HCT116 (cell line): Measurements from ENCODE around the gene PAMR1. TPM values are rescaled to one million over a fixed set of nuclear protein-coding genes. Genes with fewer than 3 reads are reported as not detected.

Experiments
- ATAC-seq: fragments of 200-7000 bp; cut with Tn5 transposase; 2 replicates; pipeline ENCODE4 v1.9.1; 2020; ENCODE audit warnings: mild to moderate bottlenecking, moderate library complexity
- BruUV-seq: library from RNA; stranded (reverse); fragments of 400-500 nt; replicated peaks from 2 replicates; lab custom pipeline; 2021; lab: Mats Ljungman, UMichigan
- CTCF ChIA-PET: fragments of 300-600 bp; sonication (Branson Sonifier 250); formaldehyde crosslinking; loops from one replicate; lab custom pipeline; 2021; ENCODE audit warnings: antibody characterized with exemption; lab: Charles Lee
- POLR2A ChIA-PET: fragments of 300-600, 350-600 bp; sonication (Branson Sonifier 250); formaldehyde crosslinking; loops from one replicate; lab custom pipeline; 2021; ENCODE audit warnings: antibody characterized with exemption; lab: Charles Lee
- RAD21 ChIA-PET, 2 experiments: fragments of 300-600 bp; sonication (Branson Sonifier 250); formaldehyde crosslinking; loops; one replicate each; lab custom pipeline; 2023; ENCODE audit warnings: low total read pairs in 2 of 2; ENCODE audit not compliant: uncharacterized antibody in 2 of 2, unreplicated experiment in 2 of 2, low non-redundant PET in 1 of 2; lab: Charles Lee
- DNase-seq: peaks from one replicate; pipeline ENCODE4 v3.0.0-alpha.2; 2010; ENCODE audit warnings: low read depth, low spot score
- H2AFZ ChIP-seq: fragments of 200-600 bp; shearing (Covaris generic), sonication (generic); 2 replicates; pipeline ENCODE4 v1.6.1; 2017; ENCODE audit warnings: low read depth, mixed run types, mixed read lengths, antibody characterized with exemption, low read length; ENCODE audit not compliant: poor library complexity, severe bottlenecking
- H3K27ac ChIP-seq: 2 replicates; pipeline ENCODE4 v1.5.1; 2012; ENCODE audit warnings: low read depth, low read length
- H3K27me3 ChIP-seq: fragments of 200-600 bp; sonication (generic); 2 replicates; pipeline ENCODE4 v1.6.1; 2016; ENCODE audit warnings: mixed run types, low read length, mixed read lengths; ENCODE audit not compliant: insufficient read depth
- H3K36me3 ChIP-seq, 2 experiments: fragments of 200-500 bp in 1 of 2; fragments of 200-600 bp in 1 of 2; sonication (Bioruptor generic) in 1 of 2; sonication (generic) in 1 of 2; 2 replicates each; pipeline versions ENCODE4 v1.5.1 to v1.6.1; 2014 to 2016; ENCODE audit warnings: low read length in 2 of 2, inconsistent platforms in 1 of 2, mixed read lengths in 1 of 2, mixed run types in 1 of 2; ENCODE audit not compliant: insufficient read depth in 2 of 2, control insufficient read depth in 1 of 2
- H3K4me1 ChIP-seq, 2 experiments: fragments of 200-600 bp in 1 of 2; sonication (generic) in 1 of 2; 2 replicates each; pipeline versions ENCODE4 v1.5.1 to v1.6.1; 2012 to 2017; ENCODE audit warnings: low read length in 2 of 2, inconsistent platforms in 1 of 2, mild to moderate bottlenecking in 1 of 2, mixed read lengths in 1 of 2, mixed run types in 1 of 2, moderate library complexity in 1 of 2; ENCODE audit not compliant: insufficient read depth in 2 of 2, control insufficient read depth in 1 of 2
- H3K4me2 ChIP-seq: fragments of 200-600 bp; sonication (generic); 2 replicates; pipeline ENCODE4 v1.6.1; 2017; ENCODE audit warnings: mixed run types, low read length, mixed read lengths
- H3K4me3 ChIP-seq, 2 experiments: fragments of 200-600 bp in 1 of 2; sonication (generic) in 1 of 2; replicated peaks in 1 of 2; 2 replicates each; pipeline ENCODE4 v1.5.1; 2011 to 2016; ENCODE audit warnings: low read length in 2 of 2, control low read depth in 1 of 2, low read depth in 1 of 2, mild to moderate bottlenecking in 1 of 2, mixed read lengths in 1 of 2, mixed run types in 1 of 2
- H3K79me2 ChIP-seq: fragments of 200-600 bp; sonication (generic); 2 replicates; pipeline ENCODE4 v1.6.1; 2017; ENCODE audit warnings: mild to moderate bottlenecking, mixed run types, low read length, moderate library complexity, mixed read lengths; ENCODE audit not compliant: insufficient read depth
- H3K9ac ChIP-seq: fragments of 200-600 bp; sonication (generic); 2 replicates; pipeline ENCODE4 v1.6.1; 2016; ENCODE audit warnings: low read length, mixed read lengths
- H3K9me2 ChIP-seq: fragments of 200-600 bp; sonication (generic), shearing (Covaris generic); 2 replicates; pipeline ENCODE4 v1.6.1; 2017; ENCODE audit warnings: mixed run types, mild to moderate bottlenecking, moderate library complexity; ENCODE audit not compliant: insufficient read depth
- H3K9me3 ChIP-seq, 2 experiments: fragments of 200-500 bp in 1 of 2; fragments of 200-600 bp in 1 of 2; sonication (Bioruptor generic) in 1 of 2; sonication (generic) in 1 of 2; 2 replicates each; pipeline ENCODE4 v1.6.1; 2014 to 2017; ENCODE audit warnings: low read length in 2 of 2, mixed read lengths in 2 of 2, inconsistent platforms in 1 of 2, low read depth in 1 of 2, mild to moderate bottlenecking in 1 of 2, mixed run types in 1 of 2, moderate library complexity in 1 of 2; ENCODE audit not compliant: control insufficient read depth in 1 of 2, insufficient read depth in 1 of 2
- H4K20me1 ChIP-seq: fragments of 200-600 bp; sonication (generic), shearing (Covaris generic); 2 replicates; pipeline ENCODE4 v1.6.1; 2017; ENCODE audit warnings: mixed run types, mild to moderate bottlenecking, moderate library complexity; ENCODE audit not compliant: insufficient read depth
- ATF3 ChIP-seq: IDR thresholded peaks from 2 replicates; pipeline ENCODE4 v1.6.1; 2012
- CBX3 ChIP-seq: IDR thresholded peaks from 2 replicates; pipeline ENCODE4 v1.6.1; 2012; ENCODE audit warnings: low read depth
- EGR1 ChIP-seq: IDR thresholded peaks from 2 replicates; pipeline ENCODE4 v1.6.1; 2012; ENCODE audit warnings: low read depth
- ELF1 ChIP-seq: IDR thresholded peaks from 2 replicates; pipeline ENCODE4 v1.6.1; 2012; ENCODE audit warnings: low read depth, borderline replicate concordance
- EZH2 ChIP-seq: fragments of 200-600 bp; sonication (generic); IDR thresholded peaks from 2 replicates; pipeline ENCODE4 v1.6.1; 2017; ENCODE audit warnings: antibody characterized with exemption, mixed run types
- EZH2phosphoT487 ChIP-seq: fragments of 200-600 bp; IDR thresholded peaks from 2 replicates; pipeline ENCODE4 v1.6.1; 2018; ENCODE audit warnings: antibody characterized with exemption, borderline replicate concordance
- JUND ChIP-seq: IDR thresholded peaks from 2 replicates; pipeline ENCODE4 v1.6.1; 2012
- POLR2A ChIP-seq: IDR thresholded peaks from 2 replicates; pipeline ENCODE4 v1.7.0; 2011; ENCODE audit warnings: borderline replicate concordance; ENCODE audit not compliant: insufficient read depth, insufficient read length; ENCODE audit errors: extremely low read depth
- POLR2AphosphoS5 ChIP-seq: IDR thresholded peaks from 2 replicates; pipeline ENCODE4 v1.6.1; 2011; ENCODE audit warnings: mild to moderate bottlenecking, low read depth, low read length, moderate library complexity
- RAD21 ChIP-seq: IDR thresholded peaks from 2 replicates; pipeline ENCODE4 v1.6.1; 2012; ENCODE audit warnings: low read depth, mild to moderate bottlenecking
- YY1 ChIP-seq: IDR thresholded peaks from 2 replicates; pipeline ENCODE4 v1.6.1; 2011; ENCODE audit warnings: low read length, low read depth, moderate library complexity, mild to moderate bottlenecking; ENCODE audit not compliant: insufficient replicate concordance; ENCODE audit errors: extremely low read depth
- ZBTB33 ChIP-seq: IDR thresholded peaks from 2 replicates; pipeline ENCODE4 v1.6.1; 2011; ENCODE audit warnings: mild to moderate bottlenecking, low read length, moderate library complexity; ENCODE audit not compliant: insufficient replicate concordance; ENCODE audit errors: extremely low read depth
- ZFX ChIP-seq: fragments of 450-650 bp; IDR thresholded peaks from 2 replicates; pipeline ENCODE4 v1.6.1; 2017
- intact Hi-C: fragments of 100-400 bp; cut with micrococcal nuclease; formaldehyde crosslinking; loops from 2 replicates; pipeline ENCODE4 v1.10.0; 2022
- total RNA-seq: library from RNA; stranded (reverse); gene quantifications from one replicate; pipeline ENCODE4 v1.2.1, GENCODE V29; 2021; ENCODE audit not compliant: unreplicated experiment

The PAMR1 gene
- total RNA-seq, 1 experiment from 2014 or later, result not detected

GRCh38 chr11:35531246-35531645 is 5.8 kb upstream of the PAMR1 start:
- no TSS peak for BruUV-seq
- Histone ChIP-seq H3K4me2 (no peak overlapping the region), H3K27me3 (peaks cover 5% of the 10 kb centered on the region; the same call in 1 of the 2 replicates), H3K4me3 (no peak overlapping the region), H3K9me2 (no peaks in the 10 kb centered on the region), H4K20me1 (no peaks in the 10 kb centered on the region), H3K9me3 (no peaks in the 10 kb centered on the region), H3K79me2 (no peaks in the 10 kb centered on the region), H3K9ac (no peak overlapping the region), H3K4me1 (no peaks in the 10 kb centered on the region; a peak in 1 of 4 replicates), H2AFZ (no peak overlapping the region), H3K27ac (no peak overlapping the region), H3K36me3 (no peaks in the 10 kb centered on the region)
- intact Hi-C loops, result no loop called here
- RAD21 ChIA-PET, result no interaction called here
- CTCF ChIA-PET, result no interaction called here
- DNase-seq, result no peak
- no peak for ATAC-seq
- POLR2A ChIA-PET, result no interaction called here
- TF ChIP-seq POLR2A (no peak), ZBTB33 (no peak), RAD21 (no peak), EGR1 (no peak), EZH2 (no peak), CBX3 (no peak), JUND (no peak), ELF1 (no peak), ZFX (no peak), EZH2phosphoT487 (no peak), YY1 (no peak)

GRCh38 chr11:35529971-35530495 is 4.6 kb upstream of the PAMR1 start:
- H3K36me3 ChIP-seq, result no peaks in the 10 kb centered on the region
- ChIA-PET CTCF (no interaction called here), POLR2A (no interaction called here), RAD21 (no interaction called here)
- DNase-seq, result no peak
- no peaks in the 10 kb centered on the region; a peak in 1 of 4 replicates for H3K4me1 ChIP-seq
- peaks cover 7% of the 10 kb centered on the region; the same call in 1 of the 2 replicates for H3K27me3 ChIP-seq
- BruUV-seq, result no TSS peak
- no peaks in the 10 kb centered on the region for H4K20me1 ChIP-seq
- no peak overlapping the region for H2AFZ ChIP-seq
- H3K9ac ChIP-seq, result no peak overlapping the region
- no peak overlapping the region for H3K4me2 ChIP-seq
- no peak overlapping the region for H3K4me3 ChIP-seq
- intact Hi-C loops, result no loop called here
- no peaks in the 10 kb centered on the region for H3K9me2 ChIP-seq
- no peak for ATAC-seq
- H3K9me3 ChIP-seq, result no peaks in the 10 kb centered on the region
- H3K79me2 ChIP-seq, result no peaks in the 10 kb centered on the region
- TF ChIP-seq JUND (no peak), POLR2AphosphoS5 (no peak), ATF3 (no peak)
- H3K27ac ChIP-seq, result no peak overlapping the region
